ENCODE data around the gene GALT.

DNA sequence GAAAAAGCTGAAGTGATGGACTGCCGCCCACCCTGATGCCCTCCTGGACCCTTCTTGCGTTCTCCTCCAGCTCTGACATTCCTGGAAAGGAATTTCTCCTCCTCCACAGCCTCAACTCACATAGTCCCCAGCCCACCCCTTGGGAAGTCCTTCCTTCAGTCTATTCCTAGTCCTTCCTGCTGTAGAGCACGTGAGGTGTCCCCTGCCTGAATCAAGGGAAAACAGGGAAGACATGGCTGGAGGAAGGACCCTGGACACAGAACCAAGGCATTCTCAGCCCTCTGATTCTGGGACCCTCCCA is 21.3 kb upstream of the GALT start:
- TF ChIP-seq, protein P1, sequence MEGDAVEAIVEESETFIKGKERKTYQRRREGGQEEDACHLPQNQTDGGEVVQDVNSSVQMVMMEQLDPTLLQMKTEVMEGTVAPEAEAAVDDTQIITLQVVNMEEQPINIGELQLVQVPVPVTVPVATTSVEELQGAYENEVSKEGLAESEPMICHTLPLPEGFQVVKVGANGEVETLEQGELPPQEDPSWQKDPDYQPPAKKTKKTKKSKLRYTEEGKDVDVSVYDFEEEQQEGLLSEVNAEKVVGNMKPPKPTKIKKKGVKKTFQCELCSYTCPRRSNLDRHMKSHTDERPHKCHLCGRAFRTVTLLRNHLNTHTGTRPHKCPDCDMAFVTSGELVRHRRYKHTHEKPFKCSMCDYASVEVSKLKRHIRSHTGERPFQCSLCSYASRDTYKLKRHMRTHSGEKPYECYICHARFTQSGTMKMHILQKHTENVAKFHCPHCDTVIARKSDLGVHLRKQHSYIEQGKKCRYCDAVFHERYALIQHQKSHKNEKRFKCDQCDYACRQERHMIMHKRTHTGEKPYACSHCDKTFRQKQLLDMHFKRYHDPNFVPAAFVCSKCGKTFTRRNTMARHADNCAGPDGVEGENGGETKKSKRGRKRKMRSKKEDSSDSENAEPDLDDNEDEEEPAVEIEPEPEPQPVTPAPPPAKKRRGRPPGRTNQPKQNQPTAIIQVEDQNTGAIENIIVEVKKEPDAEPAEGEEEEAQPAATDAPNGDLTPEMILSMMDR (IDR thresholded peaks at IDR 0.05; ENCODE audit: borderline replicate concordance, extremely low read depth, low read length, poor library complexity, severe bottlenecking), result no peak
- no peak for TF ChIP-seq EZH2 (IDR thresholded peaks at IDR 0.05; ENCODE audit: borderline replicate concordance, low read depth, low read length, severe bottlenecking)

All from DND-41 (cell line).